ENCODE data around the gene VTN. TPM values are rescaled to one million over a fixed set of nuclear protein-coding genes. Genes with fewer than 3 reads are reported as not detected.

The VTN gene
- total RNA-seq, 1 experiment from 2014 or later = not detected

- no peak for DNase-seq (ENCODE audit: low read depth)
These were observed 25.9 kb upstream of the VTN start for GRCh38 chr17:28395968-28396367.

- DNase-seq (ENCODE audit: low read depth) = no peak
These were observed 25.3 kb upstream of the VTN start for GRCh38 chr17:28395426-28395825.

- peak; percentile 11 for DNase-seq (ENCODE audit: low read depth)
These were observed 24.4 kb upstream of the VTN start for GRCh38 chr17:28394337-28395116.

GRCh38 chr17:28392491-28392890 lies 22.4 kb upstream of the VTN start:
- DNase-seq (ENCODE audit: low read depth) = no peak

GRCh38 chr17:28391401-28391800 lies 21.3 kb upstream of the VTN start:
- DNase-seq (ENCODE audit: low read depth) = no peak

GRCh38 chr17:28390984-28391383 lies 20.9 kb upstream of the VTN start:
- no peak for DNase-seq (ENCODE audit: low read depth)

- DNase-seq (ENCODE audit: low read depth) = no peak
These were observed 20.5 kb upstream of the VTN start for GRCh38 chr17:28390563-28390962.

GRCh38 chr17:28390141-28390540 lies 20.0 kb upstream of the VTN start:
- DNase-seq (ENCODE audit: low read depth) = no peak

- DNase-seq (ENCODE audit: low read depth) = no peak
These were observed 18.0 kb upstream of the VTN start for GRCh38 chr17:28388106-28388505.

- no peak for DNase-seq (ENCODE audit: low read depth)
These were observed 16.3 kb upstream of the VTN start for GRCh38 chr17:28386391-28386790.

GRCh38 chr17:28385406-28385805 lies 15.3 kb upstream of the VTN start:
- DNase-seq (ENCODE audit: low read depth) = no peak

- no peak for DNase-seq (ENCODE audit: low read depth)
These were observed 14.9 kb upstream of the VTN start for GRCh38 chr17:28385037-28385400.

GRCh38 chr17:28384281-28385036 lies 14.4 kb upstream of the VTN start:
- DNase-seq (ENCODE audit: low read depth) = no peak

GRCh38 chr17:28381141-28381825 lies 11.2 kb upstream of the VTN start:
- no peak for DNase-seq (ENCODE audit: low read depth)

GRCh38 chr17:28379814-28380801 lies 10.0 kb upstream of the VTN start:
- DNase-seq (ENCODE audit: low read depth) = peak; percentile 97

GRCh38 chr17:28372945-28373274 lies 2.8 kb upstream of the VTN start:
- DNase-seq (ENCODE audit: low read depth) = no peak

- DNase-seq (ENCODE audit: low read depth) = peak; percentile 30
These were observed 2.3 kb upstream of the VTN start for GRCh38 chr17:28372203-28372944.

GRCh38 chr17:28371245-28372202 lies 1.4 kb upstream of the VTN start, which contains the start of gene SARM1:
TSS of gene SARM1 (plus strand) at chr17:28371694. CDS start at chr17:28372033, 339 bp downstream.
- DNase-seq (ENCODE audit: low read depth) = peak; percentile 80

- DNase-seq (ENCODE audit: low read depth) = no peak
These were observed 617 bp upstream of the VTN start for GRCh38 chr17:28370744-28371103.

GRCh38 chr17:28369684-28370034 lies 448 bp downstream of the VTN start:
- no peak for DNase-seq (ENCODE audit: low read depth)

Measured in M059J (cell line).